ENCODE results near the gene P2RX3. TPM values are rescaled to one million over a fixed set of nuclear protein-coding genes. Genes with fewer than 3 reads are reported as not detected.
"Not testable (repeated sequence)": the region's sequence is repeated elsewhere in the genome, so short reads cannot be mapped to it uniquely, and the experiment has no call there.

P2RX3 gene
- polyA plus RNA-seq, 3 donors, result 0.02 TPM; not detected in 2

DNA sequence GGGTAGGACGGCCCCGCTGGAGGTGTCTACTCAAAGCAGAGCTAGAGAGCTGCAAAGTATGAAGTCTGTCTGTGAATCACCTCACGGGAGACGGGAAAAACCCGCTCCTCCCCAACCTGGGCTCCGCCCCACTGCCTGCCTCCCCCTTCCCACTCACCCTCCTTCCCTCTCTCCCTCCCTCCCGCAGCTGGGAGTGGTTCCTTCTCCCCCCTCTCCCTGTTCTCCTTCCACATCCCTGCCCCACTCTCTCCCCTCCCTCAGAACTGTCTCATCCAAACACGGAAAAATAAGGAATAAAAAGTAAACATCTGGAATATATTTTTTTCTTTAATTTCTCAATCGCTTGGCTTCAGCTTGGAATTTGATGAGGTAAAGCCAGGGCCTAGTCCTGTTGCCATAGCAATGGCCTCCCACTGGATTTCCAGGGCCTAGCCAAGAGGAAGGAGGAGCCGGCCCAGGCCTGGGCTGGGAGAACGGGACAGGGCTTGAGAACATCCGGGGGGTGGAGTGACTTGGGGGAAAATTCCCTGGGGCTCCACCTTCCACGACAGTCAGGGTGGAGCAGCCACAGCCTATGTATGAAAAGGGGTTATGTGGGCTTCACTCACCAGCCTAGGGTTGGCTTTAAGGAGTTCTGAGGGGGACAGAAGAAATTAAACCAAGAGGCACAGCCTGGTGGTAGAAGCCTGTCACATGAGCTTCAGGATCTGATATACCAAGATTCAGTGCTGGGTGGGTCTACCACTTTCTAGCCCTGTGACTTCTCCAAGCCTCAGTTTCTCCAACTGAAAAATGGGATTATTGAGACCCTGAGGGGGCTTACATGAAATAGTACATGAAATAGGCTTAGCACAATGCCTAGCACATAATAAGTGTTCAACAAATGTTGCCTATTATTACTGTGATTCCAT lies 15.6 kb upstream of the P2RX3 start:
- WGBS, 3 donors, result 9 to 33% (median 33%) methylated on average over 13 of the region's 13 CpGs
- H3K27ac ChIP-seq (ENCODE audit: low read depth, low read length), result peak overlapping the region; percentile 60

DNA sequence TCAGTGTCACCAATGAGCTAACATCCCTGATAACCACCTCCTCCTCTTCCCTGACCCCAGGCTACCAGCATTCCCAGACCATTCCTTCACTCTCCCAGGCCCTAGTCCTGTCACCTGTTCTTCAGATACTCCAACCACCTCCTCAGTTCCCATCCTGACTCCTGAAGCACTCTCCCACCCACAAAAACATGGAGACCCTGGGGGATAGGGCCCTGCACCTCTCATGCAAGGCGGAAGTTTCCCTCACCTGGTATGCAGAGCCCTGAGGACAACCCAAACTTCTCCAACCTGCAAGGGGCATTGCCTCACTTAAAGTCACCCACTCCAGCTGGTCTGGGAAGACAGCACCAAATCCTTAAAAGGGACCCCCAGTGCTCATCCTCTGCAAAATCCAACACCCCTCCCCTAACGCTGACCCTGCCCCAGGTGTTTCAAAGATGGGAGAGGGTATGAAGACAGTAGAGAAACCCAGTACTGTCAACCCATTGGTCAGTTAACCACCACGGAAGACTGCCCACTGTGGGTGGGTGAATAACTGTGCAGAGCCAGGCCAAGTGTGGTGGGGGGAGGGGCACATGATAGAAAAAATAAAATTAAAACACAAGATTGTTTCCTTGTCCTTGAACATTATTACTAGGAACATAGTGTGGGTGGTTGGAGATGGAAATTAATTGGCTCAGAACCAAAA lies 14.8 kb upstream of the P2RX3 start:
- peak overlapping the region; percentile 19 for H3K27ac ChIP-seq (ENCODE audit: low read depth, low read length)
- 42 to 65% (median 46%) methylated on average over 3 of the region's 3 CpGs for WGBS, 3 donors

DNA sequence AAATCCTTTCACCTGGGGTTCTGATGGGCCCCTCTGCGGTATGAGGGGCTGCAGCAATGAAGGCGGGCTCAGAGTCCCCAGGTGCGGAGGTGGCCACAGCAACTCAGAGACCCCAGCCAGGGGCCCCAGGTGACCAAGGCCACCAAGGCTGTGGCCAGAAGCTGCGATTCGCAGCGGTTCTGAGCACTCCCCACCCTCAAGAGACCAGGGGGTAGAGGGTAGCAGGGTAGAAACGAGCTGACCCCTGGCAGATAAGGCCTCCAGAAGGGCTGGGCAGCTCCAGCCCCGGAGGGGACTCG lies 14.3 kb upstream of the P2RX3 start:
- peak overlapping the region; percentile 48 for H3K27ac ChIP-seq (ENCODE audit: low read depth, low read length)
- 11 to 34% (median 27%) methylated on average over 9 of the region's 9 CpGs for WGBS, 3 donors

DNA sequence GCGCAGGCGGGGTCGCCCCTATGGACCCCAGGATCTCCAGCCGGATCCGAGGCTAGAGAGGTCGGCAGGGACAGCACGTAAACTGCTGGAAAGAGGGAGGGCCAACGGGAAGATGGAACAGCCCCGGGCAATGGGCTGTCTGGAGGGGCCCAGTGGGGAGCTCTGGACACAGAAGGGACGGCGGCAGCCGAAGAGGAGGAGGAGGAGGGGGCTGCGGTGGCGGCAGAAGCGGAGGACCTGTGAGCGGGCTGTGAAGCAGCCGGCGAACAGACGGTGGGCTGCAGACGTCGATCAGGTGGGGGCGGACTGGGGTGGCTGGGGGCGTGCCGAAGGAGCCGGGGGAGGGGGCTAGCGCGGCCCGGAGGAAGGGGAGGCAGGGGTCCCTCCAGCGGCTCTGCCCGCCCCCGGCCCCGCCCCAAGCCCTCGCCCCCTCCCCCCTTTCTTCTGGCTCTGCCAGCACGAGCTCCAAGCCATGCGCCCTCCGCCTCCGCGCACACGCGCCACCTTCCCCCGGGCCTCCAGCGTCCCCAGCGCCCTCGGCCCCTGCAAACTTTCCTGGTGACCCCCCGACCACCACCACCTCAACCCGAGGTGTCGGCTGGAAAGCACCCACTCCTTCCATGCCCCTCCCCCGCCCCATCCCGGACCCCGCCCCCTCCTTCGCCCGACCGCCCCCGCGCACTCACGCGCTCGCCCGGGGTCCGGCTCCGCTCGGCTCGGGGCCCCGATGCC lies 13.8 kb upstream of the P2RX3 start:
- 2 to 3% (median 2%) methylated on average over 35 to 60 of the region's 64 CpGs for WGBS, 3 donors
- peak overlapping the region; percentile 86 for H3K27ac ChIP-seq (ENCODE audit: low read depth, low read length)

DNA sequence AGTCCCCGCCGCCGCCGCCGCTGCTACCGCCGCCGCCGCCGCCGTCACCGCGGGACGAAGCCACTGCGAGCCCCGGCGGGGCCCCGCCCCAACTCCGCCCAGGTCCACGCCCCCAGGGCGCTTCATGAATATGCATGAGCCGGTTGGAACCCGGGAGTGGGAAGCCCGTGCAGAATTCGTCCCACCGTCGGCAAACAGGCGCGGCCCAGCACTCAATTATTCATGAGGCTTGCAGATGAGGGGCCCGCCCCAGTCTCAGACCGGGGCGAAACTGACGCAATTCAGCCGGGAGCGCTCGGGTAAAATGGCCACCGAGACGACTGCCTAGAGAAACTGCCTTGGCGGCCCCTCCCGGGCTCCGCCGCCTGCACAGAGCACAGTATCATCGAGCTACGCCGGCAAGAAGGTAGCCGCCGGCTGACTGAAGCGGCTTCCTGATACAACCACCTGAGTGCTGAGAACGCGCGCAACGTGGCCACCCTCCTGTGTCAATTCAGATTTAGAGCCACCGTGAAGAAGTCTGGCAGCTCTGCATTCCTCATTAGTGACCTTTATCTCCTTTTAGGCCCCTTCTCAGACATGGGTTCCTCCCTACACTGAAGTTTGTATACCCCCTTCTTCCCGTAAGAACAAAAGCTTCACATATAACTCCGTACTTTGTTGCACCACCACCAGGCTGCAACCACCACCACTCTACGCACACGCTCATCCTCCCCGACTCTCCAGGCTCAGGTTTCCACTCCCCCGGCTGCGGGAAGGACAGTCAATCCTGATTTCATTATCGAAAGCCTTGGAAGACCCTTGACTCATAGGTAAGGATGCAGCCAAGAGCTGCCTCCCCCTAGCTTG lies 13.0 kb upstream of the P2RX3 start, which contains the start of gene TNKS1BP1:
Gene TNKS1BP1, minus strand, starts transcription at position 67 of the 849 bp plus-strand sequence. CDS start 3,067 bp downstream, outside the sequence.
- peak within 1 kb of the TSS; percentile 86 for H3K27ac ChIP-seq (ENCODE audit: low read depth, low read length)
- WGBS, 3 donors, result 1 to 2% (median 1%) methylated on average over 44 to 61 of the region's 61 CpGs

DNA sequence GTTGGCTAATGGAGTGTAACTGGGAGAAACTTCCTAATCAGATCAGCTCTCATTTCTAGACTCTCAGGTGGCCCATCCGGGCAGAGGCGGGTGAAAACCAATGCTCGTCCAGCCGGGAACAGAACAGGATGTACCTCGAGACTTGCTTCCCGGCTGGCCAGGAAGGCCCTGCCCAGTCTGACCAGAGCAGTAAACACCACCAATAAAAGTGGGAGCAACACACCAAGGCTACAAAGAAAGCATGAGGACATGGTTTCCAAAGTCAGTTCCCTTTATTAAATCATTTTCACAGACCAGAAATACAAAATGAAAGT lies 12.5 kb upstream of the P2RX3 start:
- 10 to 14% (median 13%) methylated on average over 6 of the region's 6 CpGs for WGBS, 3 donors
- peak overlapping the region; percentile 86 for H3K27ac ChIP-seq (ENCODE audit: low read depth, low read length)

DNA sequence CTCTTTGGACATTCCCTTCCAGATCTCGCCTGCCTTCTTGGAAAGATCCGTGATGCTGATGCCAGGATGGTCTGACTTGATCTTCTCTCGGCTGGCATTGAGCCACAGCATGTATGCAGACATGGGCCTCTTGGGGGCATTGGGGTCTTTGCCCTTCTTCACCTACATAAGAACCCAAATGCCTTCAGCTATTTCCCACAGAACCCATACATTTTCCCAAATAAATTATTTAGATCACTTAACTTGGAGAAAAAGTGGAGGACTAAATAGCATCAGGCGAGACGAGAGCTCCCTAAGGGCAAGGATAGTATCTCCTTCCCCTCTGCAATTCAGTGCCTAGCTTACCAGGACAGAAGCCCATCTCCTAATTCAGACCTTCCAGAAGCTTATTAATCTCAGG lies 10.4 kb upstream of the P2RX3 start:
- H3K27ac ChIP-seq (ENCODE audit: low read depth, low read length), result no peak overlapping the region
- WGBS, 3 donors, result 92 to 96% (median 95%) methylated on average over 5 of the region's 5 CpGs

DNA sequence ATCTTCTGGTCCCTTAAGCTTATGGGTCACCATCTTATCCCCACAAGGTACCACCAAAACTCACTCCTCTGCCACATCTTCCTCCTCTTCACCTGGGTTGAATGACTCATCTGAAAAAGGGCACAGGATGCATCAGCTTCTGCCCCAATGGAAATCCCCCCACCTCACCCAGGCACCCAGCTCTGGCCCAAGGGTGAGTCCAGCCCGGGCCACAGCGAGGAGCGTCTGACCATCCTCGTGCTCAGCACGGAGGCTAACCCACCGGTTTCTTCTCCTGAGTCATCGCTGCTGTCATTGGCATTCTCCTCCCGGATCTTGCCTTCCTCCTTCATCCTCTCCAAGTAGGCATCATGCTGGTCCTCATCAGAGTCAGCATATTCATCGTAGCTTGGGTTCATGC lies 8.1 kb upstream of the P2RX3 start:
- WGBS, 3 donors, result 86 to 96% (median 92%) methylated on average over 9 of the region's 9 CpGs
- no peak overlapping the region for H3K27ac ChIP-seq (ENCODE audit: low read depth, low read length)

DNA sequence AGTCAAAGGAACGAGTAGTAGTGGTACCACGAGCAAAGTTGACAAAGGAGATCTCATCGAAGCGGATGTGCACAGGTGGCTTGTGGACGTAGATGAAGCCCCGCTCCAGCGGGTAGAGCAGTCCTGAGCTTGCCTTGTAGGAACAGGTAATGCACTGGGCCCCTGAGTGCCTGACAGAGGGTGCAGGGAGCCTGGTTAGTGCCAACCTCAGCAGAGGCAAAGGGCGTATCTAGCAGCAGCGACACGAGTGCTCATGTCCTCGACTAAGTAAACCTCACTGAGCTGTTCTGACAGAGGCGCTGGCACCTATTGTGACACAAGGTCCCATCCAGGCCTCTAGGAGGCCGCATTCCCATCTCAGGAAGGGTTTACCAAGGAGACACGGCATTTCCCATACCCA lies 6.4 kb upstream of the P2RX3 start:
- no peak overlapping the region for H3K27ac ChIP-seq (ENCODE audit: low read depth, low read length)
- WGBS, 3 donors, result 90 to 94% (median 94%) methylated on average over 14 of the region's 14 CpGs

DNA sequence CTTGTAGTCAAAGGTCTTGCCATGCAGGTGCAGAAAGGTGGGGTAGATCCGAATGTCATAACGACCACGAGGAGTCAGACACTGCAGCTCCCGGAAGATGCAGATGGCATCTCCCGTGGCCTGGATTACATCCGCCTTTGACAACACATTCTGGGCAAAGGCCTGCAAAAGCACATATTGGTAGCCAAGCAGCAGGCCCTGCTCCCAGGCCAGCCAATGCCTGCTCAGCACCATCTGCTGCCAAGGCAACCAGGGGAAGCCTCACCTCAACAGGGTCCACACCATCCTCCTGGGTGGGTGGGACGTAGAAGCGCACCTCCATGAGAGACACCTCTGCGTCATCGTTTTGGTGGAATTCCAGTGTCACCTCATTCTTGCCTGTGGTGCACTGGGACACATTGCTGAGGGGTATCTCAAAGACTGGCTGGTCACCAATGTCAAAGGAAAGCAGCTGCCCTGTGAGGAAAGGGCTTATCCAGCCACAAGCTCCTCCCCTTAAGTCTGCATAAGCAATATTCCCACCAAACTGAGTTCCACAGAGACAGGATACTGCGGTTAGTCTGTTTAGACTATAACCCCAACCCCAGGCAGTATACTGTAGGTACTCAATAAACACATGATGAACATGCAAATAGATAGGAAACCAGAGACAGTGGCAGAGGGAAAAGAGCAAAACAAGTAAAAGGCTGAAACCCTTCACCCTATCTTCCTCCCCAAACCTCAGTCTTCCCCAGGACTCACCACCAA lies 5.3 kb upstream of the P2RX3 start:
- 91 to 95% (median 93%) methylated on average over 11 of the region's 11 CpGs for WGBS, 3 donors

DNA sequence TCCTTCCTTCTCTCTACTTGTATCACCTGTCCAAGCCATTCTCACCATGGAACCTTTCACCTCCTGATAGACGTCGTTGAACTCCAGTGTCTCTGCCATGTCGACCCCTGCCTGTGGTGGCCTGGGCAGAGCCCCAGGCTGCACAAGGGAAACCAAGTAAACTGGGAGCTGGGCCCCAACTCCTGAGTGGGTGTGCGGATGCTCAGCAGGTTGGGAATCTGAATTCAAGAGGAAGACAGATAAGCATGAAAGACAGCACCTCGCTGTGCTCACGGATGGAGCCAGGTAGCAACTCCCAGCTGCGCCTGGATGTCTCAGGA lies 3.2 kb upstream of the P2RX3 start:
- H3K27ac ChIP-seq (ENCODE audit: low read depth, low read length), result no peak overlapping the region
- WGBS, 3 donors, result 4 to 8% (median 4%) methylated on average over 7 of the region's 7 CpGs

More for the DNA sequence above, 5.3 kb upstream of the P2RX3 start:
- no peak overlapping the region for H3K27ac ChIP-seq (ENCODE audit: low read depth, low read length)

DNA sequence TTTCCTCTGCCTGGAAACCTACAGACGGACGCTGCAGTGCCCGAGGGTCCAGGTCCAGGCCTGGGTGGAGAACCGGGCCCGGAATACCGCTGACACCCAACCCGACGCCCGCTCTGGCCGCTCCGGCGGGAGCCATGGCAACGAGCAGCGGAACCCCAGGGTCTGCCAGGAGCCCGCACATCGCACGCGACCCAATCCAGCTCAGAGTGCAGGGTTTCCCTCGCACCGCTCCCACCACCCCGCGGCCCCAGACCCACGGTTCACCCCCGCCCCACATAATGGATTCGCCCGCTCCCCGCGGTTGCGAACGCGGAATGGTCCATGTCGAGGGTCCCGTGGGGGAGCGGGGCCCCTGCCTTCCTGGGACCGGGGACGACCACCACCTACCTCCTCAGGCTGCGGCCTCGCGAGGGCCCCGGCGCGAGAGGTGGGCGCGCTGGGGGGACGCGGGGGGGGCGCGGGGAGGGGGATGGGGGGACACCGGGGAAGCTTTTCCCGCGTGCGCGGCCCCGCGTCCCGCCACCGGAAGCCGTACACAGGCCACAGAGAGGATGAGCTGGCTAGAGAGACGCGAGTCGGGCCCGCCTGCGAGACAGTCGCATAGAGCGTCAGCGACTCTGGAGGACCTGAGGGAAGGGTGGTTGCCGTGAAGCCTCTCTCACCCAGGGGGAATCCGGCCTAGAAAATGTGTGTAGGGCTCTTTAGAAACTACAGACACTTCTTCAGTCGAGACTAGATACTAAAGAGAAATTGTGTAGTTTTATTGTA lies 2.6 kb upstream of the P2RX3 start, which contains the start of gene SSRP1:
Gene SSRP1, minus strand, starts transcription at position 550 of the 768 bp plus-strand sequence. CDS start 771 bp downstream, outside the sequence.
- 0 to 1% (median 0%) methylated on average over 51 to 69 of the region's 69 CpGs for WGBS, 3 donors
- H3K27ac ChIP-seq (ENCODE audit: low read depth, low read length), result peak within 1 kb of the TSS; percentile 31

DNA sequence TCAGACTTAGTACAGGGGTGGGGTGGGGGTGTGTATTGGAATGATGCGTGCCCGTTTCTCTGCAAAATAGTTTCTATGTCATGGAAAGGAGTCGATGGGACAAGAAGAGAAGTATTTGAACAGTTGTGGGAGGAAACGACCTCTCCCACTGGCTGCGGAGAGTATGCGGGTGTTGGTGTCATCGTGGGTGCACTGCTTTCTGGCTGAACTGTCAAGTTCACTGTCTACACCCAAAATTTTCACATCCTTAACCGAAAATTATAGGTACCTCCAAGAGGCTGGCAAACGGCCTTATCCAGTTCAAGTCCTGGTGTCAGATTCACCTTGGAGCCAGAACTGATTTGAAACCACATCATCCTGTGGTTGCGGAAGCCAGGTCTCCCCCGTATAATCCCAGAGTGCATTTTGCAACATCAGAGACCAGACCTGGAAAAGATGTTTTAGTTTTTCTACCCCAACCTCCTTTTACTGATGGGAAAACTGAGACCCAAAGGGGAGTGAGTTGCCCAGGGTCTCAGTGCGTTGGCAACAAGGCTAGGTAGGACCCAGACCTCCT lies 2.0 kb upstream of the P2RX3 start:
- 21 to 27% (median 21%) methylated on average over 12 of the region's 12 CpGs for WGBS, 3 donors
- no peak overlapping the region for H3K27ac ChIP-seq (ENCODE audit: low read depth, low read length)

DNA sequence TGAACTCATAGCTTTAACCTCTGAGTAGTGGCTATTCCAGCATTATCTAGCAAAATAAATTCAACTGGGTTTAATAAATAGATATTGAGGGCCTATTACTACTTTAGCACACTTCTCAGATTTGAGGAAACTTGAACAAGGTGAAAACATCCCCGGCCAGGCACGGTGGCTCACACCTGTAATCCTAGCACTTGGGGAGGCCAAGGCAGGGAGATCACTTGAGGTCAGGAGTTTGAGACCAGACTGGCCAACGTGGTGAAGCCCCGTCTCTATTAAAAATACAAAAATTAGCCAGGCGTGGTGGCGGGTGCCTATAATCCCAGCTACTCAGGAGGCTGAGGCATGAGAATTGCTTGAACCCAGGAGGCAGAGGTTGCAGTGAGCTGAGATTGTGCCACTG lies 1.3 kb upstream of the P2RX3 start:
- WGBS, 3 donors, result 93 to 95% (median 94%) methylated on average over 6 of the region's 6 CpGs
- H3K27ac ChIP-seq (ENCODE audit: low read depth, low read length), result not testable (repeated sequence)

DNA sequence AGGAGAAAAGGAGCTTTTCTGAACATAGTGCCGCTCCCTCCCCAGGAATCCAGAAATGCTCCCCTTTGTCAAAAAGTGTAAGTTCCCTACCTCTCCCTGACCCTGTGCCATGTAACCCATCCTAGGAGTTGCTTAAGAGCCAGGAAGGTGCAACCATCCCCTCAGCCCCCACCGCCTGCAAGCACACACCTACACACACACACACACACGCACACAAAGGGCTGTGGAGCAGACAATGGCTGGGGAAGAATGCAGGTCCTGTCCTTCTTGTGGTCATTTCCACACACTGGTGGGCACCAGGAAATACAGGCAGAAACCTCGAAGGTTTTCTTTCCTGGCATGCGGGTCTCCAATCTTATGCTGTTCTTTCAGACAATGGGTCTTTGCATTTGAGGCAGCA lies 1.2 kb downstream of the P2RX3 start:
- WGBS, 3 donors, result 77 to 88% (median 80%) methylated on average over 5 of the region's 5 CpGs
- H3K27ac ChIP-seq (ENCODE audit: low read depth, low read length), result no peak overlapping the region

DNA sequence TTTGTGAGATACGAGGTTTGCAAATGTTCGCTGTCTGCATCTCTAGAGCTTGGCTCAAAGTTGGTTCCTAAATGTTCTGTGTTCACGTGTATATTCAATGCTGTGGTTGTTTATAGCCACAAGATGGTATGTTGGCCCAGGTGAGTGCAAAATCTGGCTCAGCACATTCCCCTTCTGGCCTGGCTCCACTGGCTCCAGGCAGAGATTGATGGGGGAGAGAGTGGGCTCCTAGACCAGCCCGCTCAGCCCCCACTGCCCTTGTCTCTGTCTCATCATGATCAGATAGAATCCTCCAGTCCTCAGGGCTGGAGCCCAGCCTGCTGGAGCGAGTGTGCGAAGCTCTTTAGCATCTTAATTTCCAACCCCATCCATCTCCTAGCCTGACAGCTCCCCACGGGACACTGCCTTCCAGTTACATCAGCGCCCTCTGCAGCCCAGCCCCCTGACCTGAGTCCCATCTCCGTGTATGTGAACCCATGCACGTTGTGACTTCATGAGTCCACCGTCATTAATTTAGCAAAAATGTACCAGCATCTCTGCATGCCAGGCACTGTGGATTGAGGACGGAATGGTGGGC lies 2.0 kb downstream of the P2RX3 start:
- H3K27ac ChIP-seq (ENCODE audit: low read depth, low read length), result no peak overlapping the region
- WGBS, 3 donors, result 38 to 47% (median 41%) methylated on average over 12 of the region's 12 CpGs

All from adipose tissue (tissue), 3 donors.